Stomach (tissue), 9 donors: ENCODE results near the gene SLC12A3. TPM values are rescaled to one million over a fixed set of nuclear protein-coding genes. Genes with fewer than 3 reads are reported as not detected.

Experiments used
- DNase-seq, 2 donors: peaks; one replicate each; pipeline versions ENCODE4 v3.0.0 to v3.0.0-alpha.2; 2013 to 2019
- H3K27ac ChIP-seq, 5 donors: fragments of 200-600 bp in 4 of 5; sonication (generic) in 4 of 5; one replicate each; pipeline ENCODE4 v1.5.1; 2013 to 2019; ENCODE audit warnings: mild to moderate bottlenecking in 1 of 5, moderate library complexity in 1 of 5
- H3K27me3 ChIP-seq, 3 donors: fragments of 200-600 bp; sonication (generic); one replicate each; pipeline ENCODE4 v1.5.1; 2017 to 2019; ENCODE audit warnings: mixed run types in 1 of 3
- H3K36me3 ChIP-seq, 4 donors: fragments of 200-600 bp; sonication (generic); 1 replicate in 3 of 4; 2 replicates in 1 of 4; pipeline ENCODE4 v1.5.1; 2016 to 2019
- H3K4me1 ChIP-seq, 4 donors: fragments of 200-600 bp; sonication (generic); one replicate each; pipeline ENCODE4 v1.5.1; 2016 to 2019
- H3K4me3 ChIP-seq, 4 donors: fragments of 200-600 bp; sonication (generic) in 3 of 4; one replicate each; pipeline ENCODE4 v1.5.1; 2016 to 2019; ENCODE audit warnings: mild to moderate bottlenecking in 1 of 4
- H3K9me3 ChIP-seq, 4 donors: fragments of 200-600 bp; sonication (generic); one replicate each; pipeline ENCODE4 v1.5.1; 2016 to 2019
- CTCF ChIP-seq, 7 experiments: fragments of 450-650 bp in 4 of 7; fragments of 200-600 bp in 3 of 7; sonication (generic) in 3 of 7; IDR thresholded peaks; one replicate each; pipeline ENCODE4 v1.5.1; 2016 to 2019; ENCODE audit warnings: antibody characterized with exemption in 7 of 7, control low read depth in 2 of 7, mild to moderate bottlenecking in 1 of 7
- EP300 ChIP-seq: sonication (generic); formaldehyde crosslinking; IDR thresholded peaks from one replicate; pipeline ENCODE4 v1.6.1; 2017; ENCODE audit warnings: antibody characterized with exemption
- POLR2A ChIP-seq, 4 donors: fragments of 450-650 bp; IDR thresholded peaks; one replicate each; pipeline ENCODE4 v1.6.1; 2016; ENCODE audit warnings: antibody characterized with exemption in 4 of 4, control low read depth in 2 of 4, mild to moderate bottlenecking in 1 of 4, moderate library complexity in 1 of 4
- POLR2AphosphoS5 ChIP-seq, 3 donors: sonication (generic); formaldehyde crosslinking; IDR thresholded peaks; one replicate each; pipeline ENCODE4 v1.6.1; 2016; ENCODE audit warnings: antibody characterized with exemption in 3 of 3
- WGBS, 5 donors: extraction: QIAGEN DNeasy Blood & Tissue Kit in 3 of 5; methylation state at CpG; one replicate each; pipeline versions ENCODE4 v1.1.5 to v1.1.7; 2013 to 2018; 5-methylcytosine and 5-hydroxymethylcytosine counted together
- intact Hi-C: fragments of 100-400 bp; cut with DNase I; formaldehyde crosslinking; loops from one replicate; pipeline ENCODE4 v1.15.1; 2023; ENCODE audit warnings: low total_unique reads
- polyA plus RNA-seq, 3 donors: library from polyadenylated mRNA; stranded (reverse); fragments of 200-250 nt; gene quantifications; one replicate each; pipeline ENCODE4 v1.2.3, GENCODE V29; 2013
- total RNA-seq, 5 donors: library from RNA; depleted of rRNA; stranded (reverse); fragments of >200 nt; gene quantifications; one replicate each; pipeline versions ENCODE4 v1.1.0 to v1.2.3, GENCODE V29; 2014 to 2016
- donor health status: healthy with polysubstance abuse.
- donor health status: Bipolar disorder and iron deficiency.
- donor health status: healthy.

Gene SLC12A3
- total and polyA plus RNA-seq, 8 donors, result 0.10 to 0.12 TPM; not detected in 6

- Histone ChIP-seq H3K27me3 (no peaks in the 10 kb centered on the region), H3K9me3 (no peaks in the 10 kb centered on the region), H3K4me1 (peaks cover 0 to 27% (median 4%) of the 10 kb centered on the region in 4 donors), H3K4me3 (no peak overlapping the region), H3K27ac (no peak overlapping the region), H3K36me3 (peaks cover under 1 to 27% (median 19%) of the 10 kb centered on the region in 4 donors)
- no peak for DNase-seq
- intact Hi-C loops, result loop anchor here (5.0 kb wide), 1 partner anchor 83 kb away; the partner anchor contains the start of gene SLC12A3
- WGBS, 5 donors, result 55 to 81% (median 64%) methylated on average over 7 of the region's 7 CpGs
- no peak for TF ChIP-seq POLR2AphosphoS5 (IDR thresholded peaks at IDR 0.05)
Measured at GRCh38 chr16:56950455-56950854, 85.4 kb downstream of the SLC12A3 start.

GRCh38 chr16:56950881-56951771, 86.1 kb downstream of the SLC12A3 start:
- H3K27ac ChIP-seq, result no peak overlapping the region
- H3K4me3 ChIP-seq, result no peak overlapping the region
- 42 to 56% (median 43%) methylated on average over 15 of the region's 15 CpGs for WGBS, 5 donors
- no peaks in the 10 kb centered on the region for H3K27me3 ChIP-seq
- H3K4me1 ChIP-seq, result peaks cover 0 to 20% (median 2%) of the 10 kb centered on the region in 4 donors
- TF ChIP-seq POLR2A (IDR thresholded peaks at IDR 0.05), result no peak
- no peak for TF ChIP-seq EP300
- peak in 1 of 3 donors; percentile 35 for TF ChIP-seq POLR2AphosphoS5 (IDR thresholded peaks at IDR 0.05)
- peak in 5 of 7 experiments; percentile 33 to 78 (median 59) for TF ChIP-seq CTCF (IDR thresholded peaks at IDR 0.05)
- H3K36me3 ChIP-seq, result peaks cover 0 to 21% (median 12%) of the 10 kb centered on the region in 4 donors
- intact Hi-C loops, result loop anchor here (5.0 kb wide), 1 partner anchor 84 kb away; the partner anchor contains the start of gene SLC12A3
- DNase-seq, result peak; percentile 70 to 74
- no peaks in the 10 kb centered on the region for H3K9me3 ChIP-seq

GRCh38 chr16:56953006-56953405, 88.0 kb downstream of the SLC12A3 start:
- Histone ChIP-seq H3K27me3 (no peaks in the 10 kb centered on the region), H3K9me3 (no peaks in the 10 kb centered on the region), H3K4me1 (peaks cover 0 to 9% (median 0%) of the 10 kb centered on the region in 4 donors), H3K27ac (no peak overlapping the region), H3K36me3 (peaks cover 0 to 8% (median 0%) of the 10 kb centered on the region in 4 donors), H3K4me3 (no peak overlapping the region)
- DNase-seq, result no peak
- WGBS, 5 donors, result 71 to 84% (median 80%) methylated on average over 6 of the region's 6 CpGs
- intact Hi-C loops, result loop anchor here (5.0 kb wide), 1 partner anchor 86 kb away; the partner anchor contains the start of gene SLC12A3
- TF ChIP-seq POLR2AphosphoS5 (IDR thresholded peaks at IDR 0.05), result no peak
- no peak for TF ChIP-seq EP300
- TF ChIP-seq POLR2A (IDR thresholded peaks at IDR 0.05), result no peak
- no peak for TF ChIP-seq CTCF (IDR thresholded peaks at IDR 0.05)

- 84 to 94% (median 88%) methylated on average over 4 of the region's 4 CpGs for WGBS, 5 donors
- Histone ChIP-seq H3K27ac (no peak overlapping the region), H3K4me1 (peaks cover 0 to 19% (median 0%) of the 10 kb centered on the region in 4 donors), H3K36me3 (no peaks in the 10 kb centered on the region), H3K4me3 (no peak overlapping the region), H3K9me3 (no peaks in the 10 kb centered on the region), H3K27me3 (no peaks in the 10 kb centered on the region)
- TF ChIP-seq CTCF (IDR thresholded peaks at IDR 0.05), result no peak
- no peak for TF ChIP-seq EP300
- TF ChIP-seq POLR2AphosphoS5 (IDR thresholded peaks at IDR 0.05), result no peak
- no peak for TF ChIP-seq POLR2A (IDR thresholded peaks at IDR 0.05)
- DNase-seq, result no peak
- intact Hi-C loops, result no loop called here
Measured at GRCh38 chr16:56956076-56956475, 91.1 kb downstream of the SLC12A3 start.
